Measurements from ENCODE around the gene PHLDB3. TPM values are rescaled to one million over a fixed set of nuclear protein-coding genes. Genes with fewer than 3 reads are reported as not detected.

The PHLDB3 gene
- polyA plus RNA-seq, 1 donor from 2014 or later, result 5.6 TPM

- H3K9me2 ChIP-seq (ENCODE audit: insufficient read depth, low read length), result no peaks in the 10 kb centered on the region
- TF ChIP-seq CTCF (IDR thresholded peaks at IDR 0.05; ENCODE audit: poor library complexity, severe bottlenecking) (no peak), EP300 (conservative IDR thresholded peaks at IDR 0.05; ENCODE audit: poor library complexity, severe bottlenecking) (no peak), TAF1 (IDR thresholded peaks at IDR 0.05; ENCODE audit: low read depth) (no peak), RAD21 (conservative IDR thresholded peaks at IDR 0.05) (no peak), MXI1 (conservative IDR thresholded peaks at IDR 0.05; ENCODE audit: poor library complexity, severe bottlenecking) (no peak), SMC3 (conservative IDR thresholded peaks at IDR 0.05; ENCODE audit: poor library complexity) (no peak), EZH2 (IDR thresholded peaks at IDR 0.05; ENCODE audit: borderline replicate concordance, insufficient read depth, low read length, poor library complexity, severe bottlenecking) (no peak)
- H3K27ac ChIP-seq (ENCODE audit: low read length), result no peak overlapping the region
- H3K79me2 ChIP-seq (replicated peaks; ENCODE audit: insufficient read depth, low read length), result no peaks in the 10 kb centered on the region
- no peak overlapping the region for H3K9ac ChIP-seq (ENCODE audit: low read length)
- no peaks in the 10 kb centered on the region for H3K36me3 ChIP-seq (ENCODE audit: insufficient read depth, low read length)
- no peaks in the 10 kb centered on the region for H3F3A ChIP-seq (ENCODE audit: insufficient read depth, low read length, poor library complexity, severe bottlenecking)
- no peaks in the 10 kb centered on the region for H3K9me3 ChIP-seq (ENCODE audit: low read length)
- H2AFZ ChIP-seq (ENCODE audit: low read depth, low read length), result no peak overlapping the region
- no peak overlapping the region for H3K4me2 ChIP-seq (ENCODE audit: low read length)
- H4K20me1 ChIP-seq (ENCODE audit: insufficient read depth), result no peaks in the 10 kb centered on the region
- H3K27me3 ChIP-seq (ENCODE audit: insufficient read depth, low read depth, low read length), result no peaks in the 10 kb centered on the region
- no peak overlapping the region for H3K4me3 ChIP-seq (ENCODE audit: low read length)
Measured at GRCh38 chr19:43510713-43511112, 6.2 kb upstream of the PHLDB3 start.

GRCh38 chr19:43507880-43508279, 3.3 kb upstream of the PHLDB3 start:
- no peaks in the 10 kb centered on the region for H3K9me2 ChIP-seq (ENCODE audit: insufficient read depth, low read length)
- no peak overlapping the region for H3K4me2 ChIP-seq (ENCODE audit: low read length)
- no peaks in the 10 kb centered on the region for H4K20me1 ChIP-seq (ENCODE audit: insufficient read depth)
- no peak overlapping the region for H3K27ac ChIP-seq (ENCODE audit: low read length)
- H3K9me3 ChIP-seq (ENCODE audit: low read length), result no peaks in the 10 kb centered on the region
- H3K4me3 ChIP-seq (ENCODE audit: low read length), result no peak overlapping the region
- H2AFZ ChIP-seq (ENCODE audit: low read depth, low read length), result no peak overlapping the region
- no peaks in the 10 kb centered on the region for H3F3A ChIP-seq (ENCODE audit: insufficient read depth, low read length, poor library complexity, severe bottlenecking)
- peaks cover 5% of the 10 kb centered on the region for H3K27me3 ChIP-seq (ENCODE audit: insufficient read depth, low read depth, low read length)
- TF ChIP-seq RAD21 (conservative IDR thresholded peaks at IDR 0.05), result no peak
- TF ChIP-seq EP300 (conservative IDR thresholded peaks at IDR 0.05; ENCODE audit: poor library complexity, severe bottlenecking), result no peak
- no peak for TF ChIP-seq REST (IDR thresholded peaks at IDR 0.05; ENCODE audit: borderline replicate concordance)
- TF ChIP-seq POLR2AphosphoS5 (IDR thresholded peaks at IDR 0.05), result no peak
- TF ChIP-seq MXI1 (conservative IDR thresholded peaks at IDR 0.05; ENCODE audit: poor library complexity, severe bottlenecking), result no peak
- TF ChIP-seq TAF1 (IDR thresholded peaks at IDR 0.05; ENCODE audit: low read depth), result no peak
- TF ChIP-seq EZH2 (IDR thresholded peaks at IDR 0.05; ENCODE audit: borderline replicate concordance, insufficient read depth, low read length, poor library complexity, severe bottlenecking), result no peak
- TF ChIP-seq CTCF (IDR thresholded peaks at IDR 0.05; ENCODE audit: poor library complexity, severe bottlenecking), result no peak
- no peak for TF ChIP-seq SMC3 (conservative IDR thresholded peaks at IDR 0.05; ENCODE audit: poor library complexity)
- no peaks in the 10 kb centered on the region for H3K36me3 ChIP-seq (ENCODE audit: insufficient read depth, low read length)
- H3K79me2 ChIP-seq (replicated peaks; ENCODE audit: insufficient read depth, low read length), result no peaks in the 10 kb centered on the region
- H3K9ac ChIP-seq (ENCODE audit: low read length), result no peak overlapping the region

Data from neural cell (in vitro differentiated cells).